Thoracic aorta (tissue), 2 donors: ENCODE results near the gene CPSF3. TPM values are rescaled to one million over a fixed set of nuclear protein-coding genes. Genes with fewer than 3 reads are reported as not detected.
"Not testable (repeated sequence)": the region's sequence is repeated elsewhere in the genome, so short reads cannot be mapped to it uniquely, and the experiment has no call there.

Source experiments
- ATAC-seq: fragments of 150-250 bp; one replicate; pipeline ENCODE4 v1.8.0; 2017; ENCODE audit warnings: low read depth; ENCODE audit not compliant: insufficient number of reproducible peaks, low FRiP score
- DNase-seq: peaks from one replicate; pipeline ENCODE4 v3.0.0-alpha.2; 2020; ENCODE audit warnings: low spot score
- H3K27ac ChIP-seq, 2 donors: fragments of 200-600 bp; sonication (generic); 1 replicate in 1 of 2; 2 replicates in 1 of 2; pipeline ENCODE4 v1.5.1; 2016; ENCODE audit warnings: mild to moderate bottlenecking in 2 of 2, moderate library complexity in 2 of 2
- H3K27me3 ChIP-seq: fragments of 200-600 bp; sonication (generic); replicated peaks from 2 replicates; pipeline ENCODE4 v1.6.0; 2016; ENCODE audit warnings: mild to moderate bottlenecking; ENCODE audit not compliant: insufficient read depth
- H3K36me3 ChIP-seq: fragments of 200-600 bp; sonication (generic); one replicate; pipeline ENCODE4 v1.5.1; 2016
- H3K4me1 ChIP-seq, 2 donors: fragments of 200-600 bp; sonication (generic); 1 replicate in 1 of 2; 2 replicates in 1 of 2; pipeline versions ENCODE4 v1.5.1 to v1.6.0; 2016; ENCODE audit warnings: low read depth in 2 of 2, mild to moderate bottlenecking in 1 of 2; ENCODE audit not compliant: control insufficient read depth in 1 of 2
- H3K4me3 ChIP-seq: fragments of 200-600 bp; sonication (generic); 2 replicates; pipeline ENCODE4 v1.5.1; 2016; ENCODE audit warnings: mild to moderate bottlenecking
- H3K9me3 ChIP-seq: fragments of 200-600 bp; sonication (generic); 2 replicates; pipeline ENCODE4 v1.5.1; 2016
- total RNA-seq, 2 donors: library from RNA; depleted of rRNA; stranded (reverse); fragments of >200 nt; gene quantifications; one replicate each; pipeline versions ENCODE4 v1.1.0 to v1.2.3, GENCODE V29; 2016
- TF ChIP-seq, protein P1 (sequence below): fragments of 200-600 bp; sonication (generic); IDR thresholded peaks from one replicate; pipeline ENCODE4 v1.5.1; 2019; ENCODE audit warnings: antibody characterized with exemption

CPSF3 gene
- total RNA-seq, 2 donors from 2014 or later = 13.1 to 18.9 TPM

DNA sequence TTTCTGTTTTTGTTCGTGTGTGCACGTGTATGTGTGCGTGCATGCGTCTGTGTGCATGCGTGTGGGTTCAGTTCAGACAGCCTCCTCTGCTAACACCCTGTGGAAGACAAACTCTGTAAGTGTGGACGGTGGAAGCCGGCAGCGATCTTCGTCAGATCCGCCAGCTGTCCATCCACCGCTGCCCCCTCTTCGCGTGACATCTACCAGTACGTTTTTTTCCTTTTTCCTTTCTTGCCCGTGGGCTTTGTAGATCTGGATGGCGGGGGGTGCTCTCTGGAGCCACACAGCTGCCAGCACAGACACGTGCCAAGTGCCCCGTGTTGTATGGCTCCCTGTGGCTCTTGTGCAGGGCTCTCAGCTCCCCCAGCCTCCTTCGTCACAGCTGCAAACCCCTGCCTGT lies 32.5 kb upstream of the CPSF3 start:
- TF ChIP-seq, protein P1, sequence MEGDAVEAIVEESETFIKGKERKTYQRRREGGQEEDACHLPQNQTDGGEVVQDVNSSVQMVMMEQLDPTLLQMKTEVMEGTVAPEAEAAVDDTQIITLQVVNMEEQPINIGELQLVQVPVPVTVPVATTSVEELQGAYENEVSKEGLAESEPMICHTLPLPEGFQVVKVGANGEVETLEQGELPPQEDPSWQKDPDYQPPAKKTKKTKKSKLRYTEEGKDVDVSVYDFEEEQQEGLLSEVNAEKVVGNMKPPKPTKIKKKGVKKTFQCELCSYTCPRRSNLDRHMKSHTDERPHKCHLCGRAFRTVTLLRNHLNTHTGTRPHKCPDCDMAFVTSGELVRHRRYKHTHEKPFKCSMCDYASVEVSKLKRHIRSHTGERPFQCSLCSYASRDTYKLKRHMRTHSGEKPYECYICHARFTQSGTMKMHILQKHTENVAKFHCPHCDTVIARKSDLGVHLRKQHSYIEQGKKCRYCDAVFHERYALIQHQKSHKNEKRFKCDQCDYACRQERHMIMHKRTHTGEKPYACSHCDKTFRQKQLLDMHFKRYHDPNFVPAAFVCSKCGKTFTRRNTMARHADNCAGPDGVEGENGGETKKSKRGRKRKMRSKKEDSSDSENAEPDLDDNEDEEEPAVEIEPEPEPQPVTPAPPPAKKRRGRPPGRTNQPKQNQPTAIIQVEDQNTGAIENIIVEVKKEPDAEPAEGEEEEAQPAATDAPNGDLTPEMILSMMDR = no peak
- Histone ChIP-seq H3K4me3 (no peak overlapping the region), H3K27me3 (no peaks in the 10 kb centered on the region), H3K4me1 (peaks cover 0 to 3% of the 10 kb centered on the region in 2 donors), H3K36me3 (peaks cover 56% of the 10 kb centered on the region), H3K9me3 (no peaks in the 10 kb centered on the region), H3K27ac (no peak overlapping the region)
- DNase-seq (no peak), ATAC-seq (no peak)

DNA sequence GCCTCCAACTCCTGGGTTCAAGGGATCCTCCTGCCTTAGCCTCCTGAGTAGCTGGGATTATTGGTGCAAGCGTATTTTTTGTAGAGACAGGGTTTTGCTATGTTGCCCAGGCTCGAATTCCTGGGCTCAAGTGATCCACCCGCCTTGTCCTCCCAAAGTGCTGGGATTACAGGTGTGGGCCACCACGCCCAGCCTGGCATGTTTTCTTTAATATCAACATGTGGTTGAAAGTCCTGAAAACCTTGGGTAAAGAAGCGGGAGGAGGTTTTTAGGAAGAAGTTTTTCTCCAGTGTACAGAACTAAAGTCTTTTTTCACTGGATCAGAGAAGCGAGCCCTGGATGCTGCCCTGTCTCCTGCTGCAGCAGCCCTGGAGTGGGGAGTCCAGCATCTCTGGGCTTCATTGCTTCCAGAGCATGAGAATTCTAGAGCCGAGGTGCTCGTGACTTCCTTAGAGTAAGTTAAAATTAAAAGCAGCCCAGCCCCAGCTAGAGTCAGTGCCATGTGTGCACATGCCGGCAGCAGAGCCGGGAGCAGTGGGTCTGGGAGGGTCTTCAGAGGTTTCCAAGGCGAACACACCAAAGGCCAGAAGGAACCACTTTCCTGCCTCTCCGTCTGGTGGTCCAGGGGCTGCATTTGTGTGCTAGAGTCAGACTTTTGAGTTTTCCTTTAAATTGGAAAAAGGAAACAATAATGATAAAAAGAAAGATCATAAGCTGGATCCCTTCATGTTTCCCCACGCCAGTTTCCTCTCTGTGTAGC lies 31.3 kb upstream of the CPSF3 start:
- TF ChIP-seq, protein P1 = no peak
- Histone ChIP-seq H3K27ac (peak overlapping the region; percentile 47 to 50), H3K4me3 (no peak overlapping the region), H3K4me1 (peaks cover 0 to 3% of the 10 kb centered on the region in 2 donors), H3K36me3 (peaks cover 59% of the 10 kb centered on the region), H3K27me3 (no peaks in the 10 kb centered on the region), H3K9me3 (no peaks in the 10 kb centered on the region)
- ATAC-seq (no peak), DNase-seq (no peak)

DNA sequence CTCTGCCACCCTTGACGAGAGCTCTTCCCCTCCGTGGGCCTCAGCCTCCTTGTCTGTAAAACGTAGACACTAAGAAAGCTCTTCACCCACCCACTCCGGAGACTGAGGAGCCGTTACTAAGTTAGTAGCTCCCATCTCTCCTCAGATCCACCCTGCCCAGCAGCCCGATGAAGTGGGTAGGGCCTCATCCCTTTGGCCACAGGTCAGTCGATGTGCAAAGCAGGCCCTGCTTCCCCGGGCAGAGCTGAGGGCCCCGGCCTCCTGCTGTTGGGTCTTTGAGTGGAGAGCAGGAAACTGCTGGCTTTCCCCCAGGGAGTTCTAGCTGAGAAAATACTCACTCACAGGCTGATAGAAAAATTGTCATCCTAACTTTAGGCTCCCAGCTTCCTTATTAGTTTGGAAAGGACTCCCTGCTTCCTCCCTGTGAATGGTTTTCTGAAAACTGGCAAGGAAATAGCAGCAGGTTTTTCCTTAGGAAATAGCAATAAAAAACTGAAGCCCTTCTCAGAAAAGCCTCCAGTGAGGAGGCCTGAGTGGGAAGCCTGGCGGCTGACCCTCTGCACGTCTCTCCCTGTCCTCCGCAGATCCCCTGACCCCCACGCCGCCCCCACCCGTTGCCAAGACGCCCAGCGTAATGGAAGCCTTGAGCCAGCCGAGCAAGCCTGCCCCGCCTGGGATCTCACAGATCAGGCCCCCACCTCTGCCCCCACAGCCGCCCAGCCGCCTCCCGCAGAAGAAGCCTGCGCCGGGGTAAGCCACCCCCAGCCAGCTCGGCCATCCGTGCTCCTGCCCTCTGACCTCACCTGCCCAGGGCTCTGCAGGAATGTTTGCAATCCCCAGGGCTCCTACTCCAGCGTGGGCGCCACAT lies 30.3 kb upstream of the CPSF3 start:
- Histone ChIP-seq H3K27me3 (no peaks in the 10 kb centered on the region), H3K4me1 (no peaks in the 10 kb centered on the region), H3K27ac (peak overlapping the region; percentile 47 to 50), H3K36me3 (peaks cover 56% of the 10 kb centered on the region), H3K4me3 (no peak overlapping the region), H3K9me3 (no peaks in the 10 kb centered on the region)
- TF ChIP-seq, protein P1 = no peak
- no peak for ATAC-seq
- no peak for DNase-seq

DNA sequence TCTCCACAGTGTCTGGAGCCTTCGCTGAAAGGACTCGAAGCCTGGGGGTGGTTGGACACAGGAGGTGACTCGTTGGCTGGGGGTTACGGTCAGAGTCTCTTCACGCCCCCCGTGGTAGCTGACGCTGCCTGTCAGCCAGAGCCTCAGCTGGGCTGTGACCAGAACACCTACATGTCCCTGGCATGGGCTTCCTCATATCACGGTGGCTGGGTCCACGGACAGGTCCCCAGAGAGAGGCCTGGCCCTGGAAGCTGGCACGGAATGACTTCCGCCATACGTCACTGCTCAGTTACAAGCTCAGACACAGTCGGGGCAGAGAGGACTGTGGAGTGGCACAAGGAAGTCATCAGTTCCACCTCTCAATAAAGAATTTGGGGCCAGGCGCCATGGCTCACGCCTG lies 28.6 kb upstream of the CPSF3 start:
- Histone ChIP-seq H3K9me3 (no peaks in the 10 kb centered on the region), H3K27ac (peak overlapping the region in 1 of 2 donors; percentile 22), H3K36me3 (peaks cover 51% of the 10 kb centered on the region), H3K27me3 (no peaks in the 10 kb centered on the region), H3K4me3 (no peak overlapping the region), H3K4me1 (no peaks in the 10 kb centered on the region)
- TF ChIP-seq, protein P1 = no peak
- DNase-seq = no peak
- ATAC-seq = no peak

DNA sequence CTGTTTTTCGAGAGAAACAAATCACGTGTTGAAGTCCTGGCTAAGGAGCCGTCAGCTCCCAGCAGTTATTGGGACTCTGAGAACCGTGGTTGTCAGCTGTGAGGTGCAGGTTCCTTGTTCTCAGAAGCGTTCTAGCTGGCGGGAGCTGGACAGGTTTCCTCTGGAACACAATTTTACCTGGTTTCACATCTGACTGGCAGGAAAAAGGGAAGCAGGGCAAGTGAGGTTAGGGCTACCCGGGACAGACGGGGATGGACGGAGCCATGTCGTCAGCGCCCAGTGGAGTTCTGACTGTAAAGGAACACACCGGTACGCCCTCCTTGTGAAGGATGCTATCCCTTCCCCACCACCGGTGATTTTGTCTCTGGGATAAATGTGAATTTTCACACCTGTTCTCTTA lies 26.3 kb upstream of the CPSF3 start:
- Histone ChIP-seq H3K27ac (no peak overlapping the region), H3K36me3 (peaks cover 53% of the 10 kb centered on the region), H3K27me3 (no peaks in the 10 kb centered on the region), H3K4me3 (no peak overlapping the region), H3K4me1 (no peaks in the 10 kb centered on the region), H3K9me3 (no peaks in the 10 kb centered on the region)
- ATAC-seq (no peak), DNase-seq (no peak)
- TF ChIP-seq, protein P1 = no peak

DNA sequence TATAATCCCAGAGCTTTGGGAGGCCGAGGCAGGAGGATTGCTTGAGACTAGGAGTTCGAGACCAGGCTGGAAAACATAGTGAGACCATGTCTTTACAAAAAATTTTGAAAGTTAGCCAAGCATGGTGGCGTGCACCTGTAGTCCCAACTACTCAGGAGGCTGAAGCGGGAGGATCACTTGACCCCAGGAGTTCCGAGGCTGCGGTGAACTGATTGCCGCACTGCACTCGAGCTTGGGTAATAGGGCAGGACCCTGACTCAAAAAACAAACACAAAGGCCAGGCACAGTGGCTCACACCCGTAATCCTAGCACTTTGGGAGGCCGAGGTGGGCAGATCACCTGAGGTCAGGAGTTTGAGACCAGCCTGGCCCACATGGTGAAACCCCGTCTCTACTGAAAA lies 25.2 kb upstream of the CPSF3 start:
- not testable (repeated sequence) for H3K27me3 ChIP-seq, H3K4me3 ChIP-seq, H3K4me1 ChIP-seq, DNase-seq, ATAC-seq, H3K27ac ChIP-seq, H3K9me3 ChIP-seq
- H3K36me3 ChIP-seq = peaks cover 62% of the 10 kb centered on the region
